Measurements from ENCODE around the gene KCNIP1. TPM values are rescaled to one million over a fixed set of nuclear protein-coding genes. Genes with fewer than 3 reads are reported as not detected.
"Not testable (repeated sequence)": the region's sequence is repeated elsewhere in the genome, so short reads cannot be mapped to it uniquely, and the experiment has no call there.

The KCNIP1 gene
- polyA plus RNA-seq, 3 donors = not detected

DNA sequence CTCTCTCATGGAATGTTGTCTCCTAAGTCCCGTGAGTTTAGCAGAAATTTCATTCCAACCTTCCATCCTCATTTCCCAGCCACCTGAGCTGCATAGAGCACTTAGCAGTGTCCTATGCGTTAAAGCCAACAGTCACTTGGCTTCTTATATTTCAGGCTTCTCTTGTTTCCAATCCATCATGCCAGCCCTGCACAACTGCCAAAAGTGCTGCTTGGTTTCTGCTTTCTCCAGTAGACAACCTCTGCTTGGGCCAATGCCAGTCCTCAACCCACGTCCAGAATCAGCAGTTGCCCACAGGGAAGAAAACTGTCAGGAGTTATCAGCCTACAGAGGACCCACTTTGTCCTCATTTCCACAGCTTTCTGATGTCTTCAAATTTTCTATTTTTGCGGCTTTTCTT, 42.5 kb downstream of the KCNIP1 start:
- Mint-ChIP-seq H3K36me3 (no peaks in the 10 kb centered on the region), H3K27ac (no peak overlapping the region), H3K4me3 (no peak overlapping the region), H3K4me1 (peaks cover 6% of the 10 kb centered on the region), H3K9me3 (peaks cover 0 to 18% (median 15%) of the 10 kb centered on the region in 7 donors), H3K27me3 (ENCODE audit: low read depth in 3 of 3) (peaks cover 2 to 17% (median 15%) of the 10 kb centered on the region in 3 donors)
- TF ChIP-seq CTCF (IDR thresholded peaks at IDR 0.05) = no peak
- H3K36me3 ChIP-seq (replicated peaks in 1 of 2; ENCODE audit: control insufficient read depth in 1 of 2, insufficient read depth in 2 of 2, low read length in 2 of 2) = no peaks in the 10 kb centered on the region
- intact Hi-C loops (cut with micrococcal nuclease) = no loop called here
- no peaks in the 10 kb centered on the region for H4K20me1 ChIP-seq (ENCODE audit: insufficient read depth, low read length)
- H3K4me3 ChIP-seq (replicated peaks in 1 of 3; ENCODE audit: low read depth in 2 of 3, low read length in 3 of 3) = no peak overlapping the region
- no peaks in the 10 kb centered on the region for H3K79me2 ChIP-seq (ENCODE audit: insufficient read depth, low read length)
- no peak overlapping the region for H2AFZ ChIP-seq (ENCODE audit: insufficient read depth, low read depth, low read length, poor library complexity, severe bottlenecking)
- H3K9me3 ChIP-seq (replicated peaks in 1 of 2; ENCODE audit: control insufficient read depth in 1 of 2, insufficient read depth in 1 of 2, low read length in 2 of 2) = peaks cover 3 to 15% of the 10 kb centered on the region in 2 donors
- 64% methylated on average over 3 of the region's 4 CpGs for WGBS (ENCODE audit: insufficient coverage)
- no peak overlapping the region for H3K9ac ChIP-seq (ENCODE audit: insufficient read depth, low read length, poor library complexity, severe bottlenecking)
- DNase-seq = no peak
- no peaks in the 10 kb centered on the region for H3K4me1 ChIP-seq (ENCODE audit: control insufficient read depth in 1 of 2, insufficient read depth in 2 of 2, low read length in 2 of 2)
- H3K4me2 ChIP-seq (replicated peaks; ENCODE audit: extremely low read depth, low read length, poor library complexity, severe bottlenecking) = no peak overlapping the region
- no peak overlapping the region for H3K27ac ChIP-seq (ENCODE audit: low read depth in 1 of 2, low read length in 2 of 2)
- peaks cover 25% of the 10 kb centered on the region in 2 donors for H3K27me3 ChIP-seq (ENCODE audit: control insufficient read depth in 2 of 2, insufficient read depth in 2 of 2, low read length in 2 of 2)

- H3K27ac ChIP-seq (ENCODE audit: low read depth in 1 of 2, low read length in 2 of 2); H3K9ac ChIP-seq (ENCODE audit: insufficient read depth, low read length, poor library complexity, severe bottlenecking); H4K20me1 ChIP-seq (ENCODE audit: insufficient read depth, low read length); H3K4me3 Mint-ChIP-seq; H3K4me3 ChIP-seq (replicated peaks in 1 of 3; ENCODE audit: low read depth in 2 of 3, low read length in 3 of 3); H3K4me2 ChIP-seq (replicated peaks; ENCODE audit: extremely low read depth, low read length, poor library complexity, severe bottlenecking); H3K36me3 ChIP-seq (replicated peaks in 1 of 2; ENCODE audit: control insufficient read depth in 1 of 2, insufficient read depth in 2 of 2, low read length in 2 of 2); H3K79me2 ChIP-seq (ENCODE audit: insufficient read depth, low read length); H3K9me3 ChIP-seq (replicated peaks in 1 of 2; ENCODE audit: control insufficient read depth in 1 of 2, insufficient read depth in 1 of 2, low read length in 2 of 2); H3K4me1 Mint-ChIP-seq; H3K36me3 Mint-ChIP-seq; intact Hi-C loops (cut with micrococcal nuclease); H2AFZ ChIP-seq (ENCODE audit: insufficient read depth, low read depth, low read length, poor library complexity, severe bottlenecking); DNase-seq; H3K27ac Mint-ChIP-seq: not testable (repeated sequence)
- WGBS (ENCODE audit: insufficient coverage) = 100% methylated on average over 1 of the region's 1 CpG
- peaks cover 9 to 10% of the 10 kb centered on the region in 2 donors for H3K4me1 ChIP-seq (ENCODE audit: control insufficient read depth in 1 of 2, insufficient read depth in 2 of 2, low read length in 2 of 2)
- Mint-ChIP-seq H3K9me3 (peaks cover 0 to 11% (median 9%) of the 10 kb centered on the region in 7 donors), H3K27me3 (ENCODE audit: low read depth in 3 of 3) (peaks cover 15 to 30% (median 15%) of the 10 kb centered on the region in 3 donors)
- peaks cover 41 to 51% of the 10 kb centered on the region in 2 donors for H3K27me3 ChIP-seq (ENCODE audit: control insufficient read depth in 2 of 2, insufficient read depth in 2 of 2, low read length in 2 of 2)
These were observed 46.6 kb downstream of the KCNIP1 start for GRCh38 chr5:170550382-170550781.
